HK-2 (cell line): ENCODE results near the gene GRID2IP.

Source experiments
- DNase-seq: peaks from one replicate; pipeline ENCODE4 v3.0.0-alpha.2; 2018; ENCODE audit not compliant: unreplicated experiment

Gene GRID2IP

GRCh38 chr7:6448943-6449543 is 102.2 kb downstream of the GRID2IP start:
- no peak for DNase-seq

- DNase-seq, result peak; percentile 93
Measured at GRCh38 chr7:6447581-6448199, 103.6 kb downstream of the GRID2IP start, which contains the start of gene DAGLB. Gene DAGLB (minus strand): TSS chr7:6447954. CDS start chr7:6447842, 112 bp downstream.
